Measurements from ENCODE around the gene TNFRSF4. TPM values are rescaled to one million over a fixed set of nuclear protein-coding genes. Genes with fewer than 3 reads are reported as not detected.

The TNFRSF4 gene
- total and polyA plus RNA-seq, 10 of the 15 experiments (the other 5 are each of a cell fraction or from before 2014, with no cell fraction given): 0.05 to 7.3 (median 2.5) TPM; not detected in 1

DNA sequence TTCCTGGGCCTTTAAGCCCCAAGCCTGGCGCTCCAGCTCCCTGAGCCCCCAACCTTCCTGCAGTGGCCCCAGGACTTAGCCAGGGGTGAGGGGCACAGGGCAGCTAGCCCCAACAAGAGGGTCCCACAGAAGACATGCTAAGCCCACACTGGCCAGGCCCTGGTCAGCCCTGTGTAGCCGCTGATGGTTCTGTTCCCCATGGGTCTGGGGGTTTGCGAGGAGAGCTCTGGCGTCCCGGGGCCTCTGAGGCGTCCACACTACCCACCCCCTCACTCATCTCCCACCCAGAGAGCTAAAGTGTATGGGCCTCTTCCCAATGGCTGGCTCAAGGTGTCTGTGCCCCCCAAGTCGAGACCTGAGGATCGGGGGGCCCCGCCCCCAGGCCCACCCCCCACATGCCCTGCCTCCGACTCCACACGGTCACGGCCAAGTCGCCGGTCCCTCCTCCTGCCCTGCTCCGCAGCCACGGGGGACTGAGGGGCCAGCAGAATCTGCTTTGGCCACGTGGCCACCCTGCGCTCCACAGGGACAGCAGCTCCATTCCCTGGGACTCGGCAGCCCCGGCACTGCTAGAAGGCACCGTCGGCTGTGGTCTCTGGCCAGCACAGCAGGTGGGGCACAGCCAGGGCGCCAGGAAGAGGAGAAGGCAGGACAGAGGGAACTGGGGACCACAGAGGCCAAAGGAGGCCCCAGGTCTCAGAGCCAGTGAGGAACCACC is 15.4 kb downstream of the TNFRSF4 start (continued):
- TF ChIP-seq E2F8 (IDR thresholded peaks at IDR 0.05; ENCODE audit: low read depth, partially characterized antibody) (no peak), WRNIP1 (IDR thresholded peaks at IDR 0.05; ENCODE audit: borderline replicate concordance, low read depth, low read length) (no peak), EZH2 (IDR thresholded peaks at IDR 0.05; ENCODE audit: borderline replicate concordance, control insufficient read depth, low read depth, low read length) (no peak), HDGF (IDR thresholded peaks at IDR 0.05) (no peak), ESRRA (IDR thresholded peaks at IDR 0.05; ENCODE audit: low read length) (no peak), BMI1 (IDR thresholded peaks at IDR 0.05; ENCODE audit: borderline replicate concordance) (no peak), CUX1 (IDR thresholded peaks at IDR 0.05; ENCODE audit: insufficient replicate concordance, low read depth, low read length) (no peak), YY1 (IDR thresholded peaks at IDR 0.05; ENCODE audit: low read depth, low read length) (no peak), STAT3 (IDR thresholded peaks at IDR 0.05; ENCODE audit: low read depth, low read length) (no peak)
- TF ChIP-seq, protein P1, sequence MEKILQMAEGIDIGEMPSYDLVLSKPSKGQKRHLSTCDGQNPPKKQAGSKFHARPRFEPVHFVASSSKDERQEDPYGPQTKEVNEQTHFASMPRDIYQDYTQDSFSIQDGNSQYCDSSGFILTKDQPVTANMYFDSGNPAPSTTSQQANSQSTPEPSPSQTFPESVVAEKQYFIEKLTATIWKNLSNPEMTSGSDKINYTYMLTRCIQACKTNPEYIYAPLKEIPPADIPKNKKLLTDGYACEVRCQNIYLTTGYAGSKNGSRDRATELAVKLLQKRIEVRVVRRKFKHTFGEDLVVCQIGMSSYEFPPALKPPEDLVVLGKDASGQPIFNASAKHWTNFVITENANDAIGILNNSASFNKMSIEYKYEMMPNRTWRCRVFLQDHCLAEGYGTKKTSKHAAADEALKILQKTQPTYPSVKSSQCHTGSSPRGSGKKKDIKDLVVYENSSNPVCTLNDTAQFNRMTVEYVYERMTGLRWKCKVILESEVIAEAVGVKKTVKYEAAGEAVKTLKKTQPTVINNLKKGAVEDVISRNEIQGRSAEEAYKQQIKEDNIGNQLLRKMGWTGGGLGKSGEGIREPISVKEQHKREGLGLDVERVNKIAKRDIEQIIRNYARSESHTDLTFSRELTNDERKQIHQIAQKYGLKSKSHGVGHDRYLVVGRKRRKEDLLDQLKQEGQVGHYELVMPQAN (conservative IDR thresholded peaks at IDR 0.05): no peak
